Transverse colon (tissue), 3 donors: ENCODE results near the gene STH.

ENCODE experiments used
- EP300 ChIP-seq: sonication (generic); formaldehyde crosslinking; IDR thresholded peaks from one replicate; pipeline ENCODE4 v1.6.1; 2017; ENCODE audit warnings: antibody characterized with exemption, low read depth
- TF ChIP-seq, protein P1 (sequence below), 5 experiments: fragments of 200-600 bp in 3 of 5; fragments of 450-650 bp in 2 of 5; sonication (generic) in 3 of 5; IDR thresholded peaks; 1 replicate in 2 of 5; 2 replicates in 3 of 5; pipeline ENCODE4 v1.5.1; 2016 to 2017; ENCODE audit warnings: antibody characterized with exemption in 5 of 5, inconsistent platforms in 3 of 5, mild to moderate bottlenecking in 2 of 5, moderate library complexity in 1 of 5

GRCh38 chr17:46035112-46035818 lies 36.2 kb downstream of the STH start:
- TF ChIP-seq EP300: no peak
- TF ChIP-seq, protein P1, sequence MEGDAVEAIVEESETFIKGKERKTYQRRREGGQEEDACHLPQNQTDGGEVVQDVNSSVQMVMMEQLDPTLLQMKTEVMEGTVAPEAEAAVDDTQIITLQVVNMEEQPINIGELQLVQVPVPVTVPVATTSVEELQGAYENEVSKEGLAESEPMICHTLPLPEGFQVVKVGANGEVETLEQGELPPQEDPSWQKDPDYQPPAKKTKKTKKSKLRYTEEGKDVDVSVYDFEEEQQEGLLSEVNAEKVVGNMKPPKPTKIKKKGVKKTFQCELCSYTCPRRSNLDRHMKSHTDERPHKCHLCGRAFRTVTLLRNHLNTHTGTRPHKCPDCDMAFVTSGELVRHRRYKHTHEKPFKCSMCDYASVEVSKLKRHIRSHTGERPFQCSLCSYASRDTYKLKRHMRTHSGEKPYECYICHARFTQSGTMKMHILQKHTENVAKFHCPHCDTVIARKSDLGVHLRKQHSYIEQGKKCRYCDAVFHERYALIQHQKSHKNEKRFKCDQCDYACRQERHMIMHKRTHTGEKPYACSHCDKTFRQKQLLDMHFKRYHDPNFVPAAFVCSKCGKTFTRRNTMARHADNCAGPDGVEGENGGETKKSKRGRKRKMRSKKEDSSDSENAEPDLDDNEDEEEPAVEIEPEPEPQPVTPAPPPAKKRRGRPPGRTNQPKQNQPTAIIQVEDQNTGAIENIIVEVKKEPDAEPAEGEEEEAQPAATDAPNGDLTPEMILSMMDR (IDR thresholded peaks at IDR 0.05): no peak
